HG02852 (cell line): Measurements from ENCODE around the gene KLK1.

ENCODE experiments used
- ATAC-seq: cut with Tn5 transposase; IDR thresholded peaks from one replicate; pipeline ENCODE4 v1.9.1; 2021; ENCODE audit warnings: mild to moderate bottlenecking, moderate library complexity; ENCODE audit not compliant: unreplicated experiment

Gene KLK1

GRCh38 chr19:50823389-50824042, at the start of gene KLK1:
Gene KLK1, minus strand, starts transcription at chr19:50823787. Its CDS starts 39 bp downstream, at chr19:50823748.
- ATAC-seq = no peak

- ATAC-seq = no peak
These were observed 49.5 kb upstream of the KLK1 start, which contains the start of gene KLK2 for GRCh38 chr19:50873056-50873455. Gene KLK2, plus strand, starts transcription at chr19:50873439. Its CDS starts 35 bp downstream, at chr19:50873474.

- ATAC-seq = no peak
These were observed 47.0 kb upstream of the KLK1 start for GRCh38 chr19:50870417-50871089.

- no peak for ATAC-seq
These were observed 45.9 kb upstream of the KLK1 start for GRCh38 chr19:50869479-50869878.

- no peak for ATAC-seq
These were observed 38.1 kb upstream of the KLK1 start for GRCh38 chr19:50861496-50862286.

GRCh38 chr19:50861010-50861409, 37.4 kb upstream of the KLK1 start:
- ATAC-seq = no peak

- ATAC-seq = no peak
These were observed 36.3 kb upstream of the KLK1 start for GRCh38 chr19:50859849-50860248.

- no peak for ATAC-seq
These were observed 35.3 kb upstream of the KLK1 start for GRCh38 chr19:50858886-50859285.

GRCh38 chr19:50857366-50857765, 33.8 kb upstream of the KLK1 start:
- ATAC-seq = no peak

GRCh38 chr19:50854636-50855410, 31.2 kb upstream of the KLK1 start, which contains the start of gene KLK3:
Gene KLK3, plus strand, starts transcription at chr19:50854915. Its CDS starts 41 bp downstream, at chr19:50854956.
- ATAC-seq = no peak

GRCh38 chr19:50851620-50852019, 28.0 kb upstream of the KLK1 start:
- ATAC-seq = no peak

GRCh38 chr19:50850738-50851137, 27.2 kb upstream of the KLK1 start:
- ATAC-seq = no peak

GRCh38 chr19:50844296-50844935, 20.8 kb upstream of the KLK1 start:
- no peak for ATAC-seq

GRCh38 chr19:50843701-50844221, 20.2 kb upstream of the KLK1 start:
- no peak for ATAC-seq

- no peak for ATAC-seq
These were observed 19.6 kb upstream of the KLK1 start for GRCh38 chr19:50843205-50843604.

GRCh38 chr19:50842130-50842529, 18.5 kb upstream of the KLK1 start:
- no peak for ATAC-seq

GRCh38 chr19:50839712-50840655, 16.4 kb upstream of the KLK1 start:
- no peak for ATAC-seq

- ATAC-seq = no peak
These were observed 14.7 kb upstream of the KLK1 start for GRCh38 chr19:50838239-50838638.

- no peak for ATAC-seq
These were observed 13.7 kb upstream of the KLK1 start for GRCh38 chr19:50837300-50837699.
